GM12864 (cell line): ENCODE data around the gene ACOT12.
"Not testable (repeated sequence)": the region's sequence is repeated elsewhere in the genome, so short reads cannot be mapped to it uniquely, and the experiment has no call there.

ENCODE experiments used
- DNase-seq: peaks from one replicate; pipeline ENCODE4 v3.0.0-alpha.2; 2011; ENCODE audit warnings: low read depth
- H3K4me3 ChIP-seq: 2 replicates; pipeline ENCODE4 v1.5.1; 2011; ENCODE audit warnings: mild to moderate bottlenecking, low read depth, low read length, control low read depth
- CTCF ChIP-seq: IDR thresholded peaks from 2 replicates; pipeline ENCODE4 v1.5.1; 2011; ENCODE audit warnings: low read depth, mild to moderate bottlenecking, moderate library complexity, low read length, control low read depth, inconsistent platforms; ENCODE audit errors: missing control alignments

The ACOT12 gene

GRCh38 chr5:81301271-81302015, 92.5 kb downstream of the ACOT12 start, which contains the start of gene ZCCHC9:
TSS of gene ZCCHC9 (plus strand) at chr5:81301587. CDS start at chr5:81304758, 3,171 bp downstream.
- TF ChIP-seq CTCF = no peak
- DNase-seq = peak; percentile 82
- peak within 1 kb of the TSS; percentile 79 for H3K4me3 ChIP-seq

DNA sequence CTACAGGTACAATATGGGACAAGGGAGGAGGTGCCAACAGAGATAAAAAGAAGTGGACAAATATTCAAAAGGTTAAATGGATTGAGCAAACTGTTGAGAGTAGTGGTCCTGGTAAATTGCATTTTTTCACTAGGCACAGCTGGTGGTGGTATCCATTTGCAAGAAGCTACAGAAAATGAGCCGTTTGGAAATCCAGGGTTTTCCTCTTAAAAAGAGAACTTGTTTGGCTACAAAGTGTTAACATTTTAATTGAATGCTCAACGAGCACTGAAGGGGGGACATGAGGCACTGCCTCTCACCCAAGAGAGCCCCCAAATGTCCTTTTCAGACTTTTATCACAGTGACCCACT, 93.0 kb downstream of the ACOT12 start:
- H3K4me3 ChIP-seq = peak overlapping the region; percentile 79
- DNase-seq = no peak
- TF ChIP-seq CTCF = no peak

GRCh38 chr5:81297531-81297930, 96.4 kb downstream of the ACOT12 start:
- no peak for DNase-seq
- TF ChIP-seq CTCF = no peak
- H3K4me3 ChIP-seq = no peak overlapping the region

DNA sequence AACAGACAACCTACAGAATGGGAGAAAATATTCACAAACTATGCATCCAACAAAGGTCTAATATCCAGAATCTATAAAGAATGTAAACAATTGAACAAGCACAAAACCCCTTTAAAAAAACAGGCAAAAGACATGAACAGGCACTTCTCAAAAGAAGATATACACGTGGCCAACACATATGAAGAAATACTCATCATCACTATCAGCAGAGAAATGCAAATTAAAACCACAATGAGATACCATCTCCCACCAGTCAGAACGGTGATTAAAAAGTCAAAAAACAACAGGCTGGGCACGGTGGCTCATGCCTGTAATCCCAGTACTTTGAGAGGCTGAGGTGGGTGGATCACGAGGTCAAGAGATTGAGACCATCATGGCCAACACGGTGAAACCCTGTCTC, 99.9 kb downstream of the ACOT12 start:
- not testable (repeated sequence) for H3K4me3 ChIP-seq, DNase-seq

- H3K4me3 ChIP-seq = no peak overlapping the region
- TF ChIP-seq CTCF = no peak
- DNase-seq = no peak
Observed at GRCh38 chr5:81292130-81292529, 101.8 kb downstream of the ACOT12 start.

- H3K4me3 ChIP-seq = no peak overlapping the region
- no peak for TF ChIP-seq CTCF
- no peak for DNase-seq
Observed at GRCh38 chr5:81290146-81290545, 103.8 kb downstream of the ACOT12 start.

- TF ChIP-seq CTCF = no peak
- no peak overlapping the region; the same call in 1 of the 2 replicates for H3K4me3 ChIP-seq
- no peak for DNase-seq
Observed at GRCh38 chr5:81288021-81288433, 105.9 kb downstream of the ACOT12 start.
